HCT116 (cell line): ENCODE measurements around the gene TMPRSS7. TPM values are rescaled to one million over a fixed set of nuclear protein-coding genes. Genes with fewer than 3 reads are reported as not detected.

Experiments
- ATAC-seq: fragments of 200-7000 bp; cut with Tn5 transposase; 2 replicates; pipeline ENCODE4 v1.9.1; 2020; ENCODE audit warnings: mild to moderate bottlenecking, moderate library complexity
- BruUV-seq: library from RNA; stranded (reverse); fragments of 400-500 nt; replicated peaks from 2 replicates; lab custom pipeline; 2021; lab: Mats Ljungman, UMichigan
- CTCF ChIA-PET: fragments of 300-600 bp; sonication (Branson Sonifier 250); formaldehyde crosslinking; loops from one replicate; lab custom pipeline; 2021; ENCODE audit warnings: antibody characterized with exemption; lab: Charles Lee
- POLR2A ChIA-PET: fragments of 300-600, 350-600 bp; sonication (Branson Sonifier 250); formaldehyde crosslinking; loops from one replicate; lab custom pipeline; 2021; ENCODE audit warnings: antibody characterized with exemption; lab: Charles Lee
- RAD21 ChIA-PET, 2 experiments: fragments of 300-600 bp; sonication (Branson Sonifier 250); formaldehyde crosslinking; loops; one replicate each; lab custom pipeline; 2023; ENCODE audit warnings: low total read pairs in 2 of 2; ENCODE audit not compliant: uncharacterized antibody in 2 of 2, unreplicated experiment in 2 of 2, low non-redundant PET in 1 of 2; lab: Charles Lee
- DNase-seq: peaks from one replicate; pipeline ENCODE4 v3.0.0-alpha.2; 2010; ENCODE audit warnings: low read depth, low spot score
- H2AFZ ChIP-seq: fragments of 200-600 bp; shearing (Covaris generic), sonication (generic); 2 replicates; pipeline ENCODE4 v1.6.1; 2017; ENCODE audit warnings: low read depth, mixed run types, mixed read lengths, antibody characterized with exemption, low read length; ENCODE audit not compliant: poor library complexity, severe bottlenecking
- H3K27ac ChIP-seq: 2 replicates; pipeline ENCODE4 v1.5.1; 2012; ENCODE audit warnings: low read depth, low read length
- H3K27me3 ChIP-seq: fragments of 200-600 bp; sonication (generic); 2 replicates; pipeline ENCODE4 v1.6.1; 2016; ENCODE audit warnings: mixed run types, low read length, mixed read lengths; ENCODE audit not compliant: insufficient read depth
- H3K36me3 ChIP-seq, 2 experiments: fragments of 200-500 bp in 1 of 2; fragments of 200-600 bp in 1 of 2; sonication (Bioruptor generic) in 1 of 2; sonication (generic) in 1 of 2; 2 replicates each; pipeline versions ENCODE4 v1.5.1 to v1.6.1; 2014 to 2016; ENCODE audit warnings: low read length in 2 of 2, inconsistent platforms in 1 of 2, mixed read lengths in 1 of 2, mixed run types in 1 of 2; ENCODE audit not compliant: insufficient read depth in 2 of 2, control insufficient read depth in 1 of 2
- H3K4me1 ChIP-seq, 2 experiments: fragments of 200-600 bp in 1 of 2; sonication (generic) in 1 of 2; 2 replicates each; pipeline versions ENCODE4 v1.5.1 to v1.6.1; 2012 to 2017; ENCODE audit warnings: low read length in 2 of 2, inconsistent platforms in 1 of 2, mild to moderate bottlenecking in 1 of 2, mixed read lengths in 1 of 2, mixed run types in 1 of 2, moderate library complexity in 1 of 2; ENCODE audit not compliant: insufficient read depth in 2 of 2, control insufficient read depth in 1 of 2
- H3K4me2 ChIP-seq: fragments of 200-600 bp; sonication (generic); 2 replicates; pipeline ENCODE4 v1.6.1; 2017; ENCODE audit warnings: mixed run types, low read length, mixed read lengths
- H3K4me3 ChIP-seq, 2 experiments: fragments of 200-600 bp in 1 of 2; sonication (generic) in 1 of 2; replicated peaks in 1 of 2; 2 replicates each; pipeline ENCODE4 v1.5.1; 2011 to 2016; ENCODE audit warnings: low read length in 2 of 2, control low read depth in 1 of 2, low read depth in 1 of 2, mild to moderate bottlenecking in 1 of 2, mixed read lengths in 1 of 2, mixed run types in 1 of 2
- H3K79me2 ChIP-seq: fragments of 200-600 bp; sonication (generic); 2 replicates; pipeline ENCODE4 v1.6.1; 2017; ENCODE audit warnings: mild to moderate bottlenecking, mixed run types, low read length, moderate library complexity, mixed read lengths; ENCODE audit not compliant: insufficient read depth
- H3K9ac ChIP-seq: fragments of 200-600 bp; sonication (generic); 2 replicates; pipeline ENCODE4 v1.6.1; 2016; ENCODE audit warnings: low read length, mixed read lengths
- H3K9me2 ChIP-seq: fragments of 200-600 bp; sonication (generic), shearing (Covaris generic); 2 replicates; pipeline ENCODE4 v1.6.1; 2017; ENCODE audit warnings: mixed run types, mild to moderate bottlenecking, moderate library complexity; ENCODE audit not compliant: insufficient read depth
- H3K9me3 ChIP-seq, 2 experiments: fragments of 200-500 bp in 1 of 2; fragments of 200-600 bp in 1 of 2; sonication (Bioruptor generic) in 1 of 2; sonication (generic) in 1 of 2; 2 replicates each; pipeline ENCODE4 v1.6.1; 2014 to 2017; ENCODE audit warnings: low read length in 2 of 2, mixed read lengths in 2 of 2, inconsistent platforms in 1 of 2, low read depth in 1 of 2, mild to moderate bottlenecking in 1 of 2, mixed run types in 1 of 2, moderate library complexity in 1 of 2; ENCODE audit not compliant: control insufficient read depth in 1 of 2, insufficient read depth in 1 of 2
- H4K20me1 ChIP-seq: fragments of 200-600 bp; sonication (generic), shearing (Covaris generic); 2 replicates; pipeline ENCODE4 v1.6.1; 2017; ENCODE audit warnings: mixed run types, mild to moderate bottlenecking, moderate library complexity; ENCODE audit not compliant: insufficient read depth
- ATF3 ChIP-seq: IDR thresholded peaks from 2 replicates; pipeline ENCODE4 v1.6.1; 2012
- CBX3 ChIP-seq: IDR thresholded peaks from 2 replicates; pipeline ENCODE4 v1.6.1; 2012; ENCODE audit warnings: low read depth
- CTCF ChIP-seq, 3 experiments: fragments of 200-600 bp in 1 of 3; sonication (generic) in 1 of 3; IDR thresholded peaks in 2 of 3; conservative IDR thresholded peaks in 1 of 3; 2 replicates each; pipeline ENCODE4 v1.5.1; 2012 to 2017; ENCODE audit warnings: low read depth in 2 of 3, low read length in 2 of 3, antibody characterized with exemption in 1 of 3, borderline replicate concordance in 1 of 3, control low read depth in 1 of 3, mild to moderate bottlenecking in 1 of 3, mixed read lengths in 1 of 3, mixed run types in 1 of 3, moderate library complexity in 1 of 3; ENCODE audit not compliant: insufficient read depth in 1 of 3
- EGR1 ChIP-seq: IDR thresholded peaks from 2 replicates; pipeline ENCODE4 v1.6.1; 2012; ENCODE audit warnings: low read depth
- EZH2phosphoT487 ChIP-seq: fragments of 200-600 bp; IDR thresholded peaks from 2 replicates; pipeline ENCODE4 v1.6.1; 2018; ENCODE audit warnings: antibody characterized with exemption, borderline replicate concordance
- JUND ChIP-seq: IDR thresholded peaks from 2 replicates; pipeline ENCODE4 v1.6.1; 2012
- SIN3A ChIP-seq: IDR thresholded peaks from 2 replicates; pipeline ENCODE4 v1.6.1; 2012; ENCODE audit warnings: low read depth
- SP1 ChIP-seq: IDR thresholded peaks from 2 replicates; pipeline ENCODE4 v1.6.1; 2012; ENCODE audit warnings: low read depth
- SRF ChIP-seq: IDR thresholded peaks from 2 replicates; pipeline ENCODE4 v1.6.1; 2012; ENCODE audit warnings: low read depth
- TCF7L2 ChIP-seq: IDR thresholded peaks from 2 replicates; pipeline ENCODE4 v1.7.0; 2011; ENCODE audit warnings: borderline replicate concordance, inconsistent platforms; ENCODE audit not compliant: insufficient read depth, insufficient read length; ENCODE audit errors: extremely low read depth
- YY1 ChIP-seq: IDR thresholded peaks from 2 replicates; pipeline ENCODE4 v1.6.1; 2011; ENCODE audit warnings: low read length, low read depth, moderate library complexity, mild to moderate bottlenecking; ENCODE audit not compliant: insufficient replicate concordance; ENCODE audit errors: extremely low read depth
- ZBTB33 ChIP-seq: IDR thresholded peaks from 2 replicates; pipeline ENCODE4 v1.6.1; 2011; ENCODE audit warnings: mild to moderate bottlenecking, low read length, moderate library complexity; ENCODE audit not compliant: insufficient replicate concordance; ENCODE audit errors: extremely low read depth
- intact Hi-C: fragments of 100-400 bp; cut with micrococcal nuclease; formaldehyde crosslinking; loops from 2 replicates; pipeline ENCODE4 v1.10.0; 2022
- total RNA-seq: library from RNA; stranded (reverse); gene quantifications from one replicate; pipeline ENCODE4 v1.2.1, GENCODE V29; 2021; ENCODE audit not compliant: unreplicated experiment

TMPRSS7 gene
- total RNA-seq, 1 experiment from 2014 or later: not detected

- peaks cover 20 to 31% of the 10 kb centered on the region in 2 experiments for H3K4me1 ChIP-seq
- intact Hi-C loops: no loop called here
- RAD21 ChIA-PET: no interaction called here
These were observed 50.6 kb downstream of the TMPRSS7 start for GRCh38 chr3:112084980-112085705.

More at GRCh38 chr3:112084980-112085705, 50.6 kb downstream of the TMPRSS7 start:
- DNase-seq: no peak
- POLR2A ChIA-PET: no interaction called here
- no TSS peak for BruUV-seq
- H3K9ac ChIP-seq: no peak overlapping the region
- peaks cover 0 to 5% of the 10 kb centered on the region in 2 experiments; a peak in 1 of 4 replicates for H3K36me3 ChIP-seq
- no peak for ATAC-seq
- H3K4me2 ChIP-seq: peak overlapping the region; percentile 88
- no peaks in the 10 kb centered on the region for H3K27me3 ChIP-seq
- H2AFZ ChIP-seq: no peak overlapping the region
- H3K79me2 ChIP-seq: peaks cover 33% of the 10 kb centered on the region
- TF ChIP-seq CTCF (IDR thresholded peaks at IDR 0.05 in 2 of 3, conservative IDR thresholded peaks at IDR 0.05 in 1 of 3; ENCODE audit: borderline replicate concordance in 1 of 3, insufficient read depth in 1 of 3, low read depth in 2 of 3, low read length in 2 of 3): no peak
- TF ChIP-seq SRF: no peak
- TF ChIP-seq YY1: no peak
- TF ChIP-seq TCF7L2: no peak
- no peak for TF ChIP-seq CBX3
- TF ChIP-seq EZH2phosphoT487: no peak
- no peak for TF ChIP-seq SP1
- no peak for TF ChIP-seq SIN3A
- no peak for TF ChIP-seq ZBTB33
- no peak for TF ChIP-seq JUND
- no peak for TF ChIP-seq ATF3
- TF ChIP-seq EGR1: no peak
- H4K20me1 ChIP-seq: no peaks in the 10 kb centered on the region
- no peaks in the 10 kb centered on the region for H3K9me3 ChIP-seq
- H3K27ac ChIP-seq: no peak overlapping the region
- no peaks in the 10 kb centered on the region for H3K9me2 ChIP-seq
- CTCF ChIA-PET: interaction anchor here (1.6 kb wide), 1 partner anchor 26 kb away, joined by 4 read pairs; no protein-coding TSS in a partner anchor
- H3K4me3 ChIP-seq: peak overlapping the region; percentile 55 to 73; a peak in 3 of 4 replicates
